MM.1S (cell line): Measurements from ENCODE around the gene NUP133.

ENCODE experiments used
- DNase-seq: peaks from one replicate; pipeline ENCODE4 v3.0.0-alpha.2; 2015
- H2AFZ ChIP-seq: fragments of 300-600 bp; sonication (generic); 2 replicates; pipeline ENCODE4 v1.6.0; 2016; ENCODE audit warnings: antibody characterized with exemption, low read length
- H3F3A ChIP-seq: fragments of 300-600 bp; sonication (generic); 2 replicates; pipeline ENCODE4 v1.6.1; 2016; ENCODE audit warnings: mild to moderate bottlenecking, antibody characterized with exemption, low read length, moderate library complexity, mixed read lengths; ENCODE audit not compliant: insufficient read depth
- H3K27ac ChIP-seq: fragments of 300-600 bp; sonication (generic); 2 replicates; pipeline ENCODE4 v1.5.1; 2016; ENCODE audit warnings: mild to moderate bottlenecking, low read length
- H3K27me3 ChIP-seq: fragments of 300-600 bp; sonication (generic); replicated peaks from 2 replicates; pipeline ENCODE4 v1.6.0; 2016; ENCODE audit warnings: low read length; ENCODE audit not compliant: insufficient read depth
- H3K36me3 ChIP-seq: fragments of 300-600 bp; sonication (generic); replicated peaks from 2 replicates; pipeline ENCODE4 v1.6.1; 2016; ENCODE audit warnings: mild to moderate bottlenecking, low read length, mixed read lengths; ENCODE audit not compliant: insufficient read depth
- H3K4me1 ChIP-seq: fragments of 300-600 bp; sonication (generic); 2 replicates; pipeline ENCODE4 v1.6.1; 2016; ENCODE audit warnings: low read length, mixed read lengths
- H3K4me2 ChIP-seq: fragments of 300-600 bp; sonication (generic); 2 replicates; pipeline ENCODE4 v1.6.0; 2016; ENCODE audit warnings: low read depth, low read length
- H3K4me3 ChIP-seq: fragments of 300-600 bp; sonication (generic); 2 replicates; pipeline ENCODE4 v1.5.1; 2016; ENCODE audit warnings: low read length, mixed read lengths
- H3K79me2 ChIP-seq: fragments of 300-600 bp; sonication (generic); 2 replicates; pipeline ENCODE4 v1.6.1; 2016; ENCODE audit warnings: mixed run types, low read length, mixed read lengths
- H3K9ac ChIP-seq: fragments of 300-600 bp; sonication (generic); 2 replicates; pipeline ENCODE4 v1.6.1; 2016; ENCODE audit warnings: low read length, mixed read lengths
- H3K9me2 ChIP-seq: fragments of 300-600 bp; sonication (generic); replicated peaks from 2 replicates; pipeline ENCODE4 v1.6.1; 2016; ENCODE audit warnings: mild to moderate bottlenecking, low read length, mixed read lengths; ENCODE audit not compliant: insufficient read depth
- H3K9me3 ChIP-seq: fragments of 300-600 bp; sonication (generic); replicated peaks from 2 replicates; pipeline ENCODE4 v1.6.1; 2016; ENCODE audit warnings: mild to moderate bottlenecking, low read length, mixed read lengths; ENCODE audit not compliant: insufficient read depth
- H4K20me1 ChIP-seq: fragments of 300-600 bp; sonication (generic); 2 replicates; pipeline ENCODE4 v1.6.1; 2016; ENCODE audit warnings: mild to moderate bottlenecking, low read length, moderate library complexity, mixed read lengths; ENCODE audit not compliant: insufficient read depth
- EZH2 ChIP-seq: fragments of 300-600 bp; sonication (generic); optimal IDR thresholded peaks from 2 replicates; pipeline ENCODE3; 2017; ENCODE audit warnings: low read depth, mild to moderate bottlenecking, antibody characterized with exemption, low read length, mixed read lengths
- EZH2phosphoT487 ChIP-seq: fragments of 300-600 bp; sonication (generic); IDR thresholded peaks from 2 replicates; pipeline ENCODE4 v1.6.1; 2018; ENCODE audit warnings: antibody characterized with exemption, low read length
- TF ChIP-seq, protein P1 (sequence below): fragments of 300-600 bp; sonication (generic); IDR thresholded peaks from 2 replicates; pipeline ENCODE4 v1.5.1; 2016; ENCODE audit warnings: antibody characterized with exemption, low read length, mixed read lengths

NUP133 gene

DNA sequence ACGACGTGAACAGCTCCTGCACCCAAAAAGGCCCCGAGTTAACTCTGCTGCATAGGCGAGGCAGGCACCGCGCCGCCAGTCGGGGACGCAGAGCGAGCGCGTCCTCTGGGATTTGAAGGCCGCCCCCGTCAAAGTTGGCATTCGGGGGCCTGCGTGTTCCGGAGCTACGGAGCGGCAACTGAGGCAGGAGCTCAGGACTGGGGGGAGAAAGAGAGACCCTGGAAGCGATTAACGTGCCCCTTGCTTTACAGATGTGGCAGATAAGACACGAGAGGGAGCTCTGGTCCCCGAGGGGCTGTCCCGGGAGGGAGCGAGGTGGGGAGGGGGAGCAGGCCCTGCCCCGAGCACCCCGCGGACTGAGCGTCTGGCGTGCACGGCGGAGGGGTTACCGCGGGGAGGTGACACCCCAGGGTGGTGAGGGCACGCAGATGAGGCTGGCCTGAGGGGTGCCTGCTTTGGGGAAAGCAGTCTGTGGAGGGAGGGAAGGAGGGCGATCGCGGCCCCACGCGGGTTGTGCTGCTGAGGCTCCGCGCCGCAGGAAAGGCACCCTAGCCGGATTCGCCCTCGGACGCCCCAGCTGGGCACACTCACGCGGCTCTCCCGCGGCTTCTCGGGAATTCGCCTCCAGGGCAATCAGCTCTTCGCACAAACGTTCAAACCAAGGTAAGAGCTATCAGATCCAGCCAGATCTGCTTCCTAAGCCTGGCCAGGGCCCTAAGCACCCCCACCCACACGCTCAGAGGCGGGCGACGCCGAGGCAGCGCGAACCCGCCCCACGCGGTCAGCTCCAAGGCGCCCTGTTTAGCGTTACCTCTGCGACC lies 100.7 kb downstream of the NUP133 start:
- H3K9me3 ChIP-seq: no peaks in the 10 kb centered on the region
- H2AFZ ChIP-seq: no peak overlapping the region
- no peak for DNase-seq
- H3K36me3 ChIP-seq: no peaks in the 10 kb centered on the region
- no peaks in the 10 kb centered on the region for H3F3A ChIP-seq
- no peaks in the 10 kb centered on the region for H3K27me3 ChIP-seq
- TF ChIP-seq, protein P1, sequence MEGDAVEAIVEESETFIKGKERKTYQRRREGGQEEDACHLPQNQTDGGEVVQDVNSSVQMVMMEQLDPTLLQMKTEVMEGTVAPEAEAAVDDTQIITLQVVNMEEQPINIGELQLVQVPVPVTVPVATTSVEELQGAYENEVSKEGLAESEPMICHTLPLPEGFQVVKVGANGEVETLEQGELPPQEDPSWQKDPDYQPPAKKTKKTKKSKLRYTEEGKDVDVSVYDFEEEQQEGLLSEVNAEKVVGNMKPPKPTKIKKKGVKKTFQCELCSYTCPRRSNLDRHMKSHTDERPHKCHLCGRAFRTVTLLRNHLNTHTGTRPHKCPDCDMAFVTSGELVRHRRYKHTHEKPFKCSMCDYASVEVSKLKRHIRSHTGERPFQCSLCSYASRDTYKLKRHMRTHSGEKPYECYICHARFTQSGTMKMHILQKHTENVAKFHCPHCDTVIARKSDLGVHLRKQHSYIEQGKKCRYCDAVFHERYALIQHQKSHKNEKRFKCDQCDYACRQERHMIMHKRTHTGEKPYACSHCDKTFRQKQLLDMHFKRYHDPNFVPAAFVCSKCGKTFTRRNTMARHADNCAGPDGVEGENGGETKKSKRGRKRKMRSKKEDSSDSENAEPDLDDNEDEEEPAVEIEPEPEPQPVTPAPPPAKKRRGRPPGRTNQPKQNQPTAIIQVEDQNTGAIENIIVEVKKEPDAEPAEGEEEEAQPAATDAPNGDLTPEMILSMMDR: no peak
- TF ChIP-seq EZH2: no peak
- TF ChIP-seq EZH2phosphoT487: no peak
- H3K79me2 ChIP-seq: no peaks in the 10 kb centered on the region
- no peak overlapping the region for H3K27ac ChIP-seq
- H3K9ac ChIP-seq: no peak overlapping the region
- no peak overlapping the region for H3K4me3 ChIP-seq
- H4K20me1 ChIP-seq: no peaks in the 10 kb centered on the region
- no peak overlapping the region for H3K4me2 ChIP-seq
- no peaks in the 10 kb centered on the region for H3K9me2 ChIP-seq
- peaks cover 9% of the 10 kb centered on the region for H3K4me1 ChIP-seq

DNA sequence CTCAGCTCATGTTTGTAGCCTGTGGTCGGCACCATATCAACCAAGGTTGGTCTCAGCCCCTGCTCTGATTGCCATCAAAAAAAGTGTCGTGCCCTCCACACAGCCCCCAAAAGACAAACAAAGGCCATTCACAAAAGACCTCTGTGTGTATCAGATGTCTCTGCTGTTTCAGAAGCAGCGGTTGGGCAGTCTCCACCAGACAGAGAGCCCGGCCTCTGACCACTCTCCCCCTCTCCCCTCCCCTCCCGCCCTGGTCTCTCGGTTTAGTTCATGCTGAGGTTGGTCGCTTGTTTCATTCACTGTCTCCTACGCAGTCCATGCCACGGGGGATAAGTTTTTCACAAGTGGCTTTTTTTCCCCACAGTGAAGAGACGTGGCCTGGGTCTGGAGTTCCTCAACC lies 101.3 kb downstream of the NUP133 start:
- Histone ChIP-seq H3K79me2 (no peaks in the 10 kb centered on the region), H3F3A (no peaks in the 10 kb centered on the region), H3K27ac (no peak overlapping the region), H3K4me1 (peaks cover 9% of the 10 kb centered on the region), H3K4me2 (no peak overlapping the region), H2AFZ (no peak overlapping the region), H3K27me3 (no peaks in the 10 kb centered on the region), H3K36me3 (no peaks in the 10 kb centered on the region), H3K4me3 (no peak overlapping the region), H3K9me2 (no peaks in the 10 kb centered on the region), H3K9me3 (no peaks in the 10 kb centered on the region), H4K20me1 (no peaks in the 10 kb centered on the region), H3K9ac (no peak overlapping the region)
- DNase-seq: no peak
- TF ChIP-seq EZH2: no peak
- no peak for TF ChIP-seq EZH2phosphoT487
- TF ChIP-seq, protein P1: no peak

- Histone ChIP-seq H4K20me1 (no peaks in the 10 kb centered on the region), H3K4me1 (no peaks in the 10 kb centered on the region), H3K9me2 (no peaks in the 10 kb centered on the region), H3K4me2 (no peak overlapping the region), H3K27ac (no peak overlapping the region), H3K36me3 (no peaks in the 10 kb centered on the region), H3K79me2 (no peaks in the 10 kb centered on the region), H3K4me3 (no peak overlapping the region), H3K27me3 (no peaks in the 10 kb centered on the region), H3K9ac (no peak overlapping the region), H3F3A (no peaks in the 10 kb centered on the region), H3K9me3 (no peaks in the 10 kb centered on the region), H2AFZ (no peak overlapping the region)
- no peak for TF ChIP-seq EZH2
- TF ChIP-seq, protein P1: no peak
- no peak for TF ChIP-seq EZH2phosphoT487
- DNase-seq: no peak
These were observed 104.6 kb downstream of the NUP133 start for GRCh38 chr1:229403573-229403972.
